Activated naive CD4-positive, alpha-beta T cell treated with anti-CD3 and anti-CD28 coated beads, Interleukin-2, amount 10 ng/mL, durations not matched to agents 7 days and 5 days (primary cell): Measurements from ENCODE around the gene NELL2.
"Not testable (repeated sequence)": the region's sequence is repeated elsewhere in the genome, so short reads cannot be mapped to it uniquely, and the experiment has no call there.

Experiments used
- CTCF ChIA-PET: fragments of 350-600 bp; sonication (Branson Sonifier 250); formaldehyde crosslinking; loops from one replicate; lab custom pipeline; 2021; ENCODE audit warnings: antibody characterized with exemption; lab: Charles Lee
- DNase-seq: peaks from one replicate; pipeline ENCODE4 v3.0.0-alpha.2; 2020
- H3K27ac Mint-ChIP-seq: one replicate; pipeline ENCODE4 v1.8.0; 2021; ENCODE audit warnings: mild to moderate bottlenecking, moderate library complexity, mixed read lengths
- H3K27me3 Mint-ChIP-seq: one replicate; pipeline ENCODE4 v1.8.0; 2021; ENCODE audit warnings: mild to moderate bottlenecking, mixed read lengths
- H3K36me3 Mint-ChIP-seq: one replicate; pipeline ENCODE4 v1.8.0; 2021; ENCODE audit warnings: mixed read lengths
- H3K4me1 Mint-ChIP-seq: one replicate; pipeline ENCODE4 v1.8.0; 2021; ENCODE audit warnings: mixed read lengths
- H3K4me3 Mint-ChIP-seq: one replicate; pipeline ENCODE4 v1.8.0; 2021; ENCODE audit warnings: mild to moderate bottlenecking, moderate library complexity, mixed read lengths
- H3K9me3 Mint-ChIP-seq: one replicate; pipeline ENCODE4 v1.8.0; 2021; ENCODE audit warnings: mixed read lengths

Gene NELL2

GRCh38 chr12:44738051-44738450 is 138.1 kb downstream of the NELL2 start:
- CTCF ChIA-PET, result no interaction called here
- H3K4me3 Mint-ChIP-seq, result no peak overlapping the region
- peaks cover 6% of the 10 kb centered on the region for H3K9me3 Mint-ChIP-seq
- no peaks in the 10 kb centered on the region for H3K27me3 Mint-ChIP-seq
- H3K27ac Mint-ChIP-seq, result no peak overlapping the region
- H3K4me1 Mint-ChIP-seq, result no peaks in the 10 kb centered on the region
- no peak for DNase-seq
- H3K36me3 Mint-ChIP-seq, result peaks cover 10% of the 10 kb centered on the region

GRCh38 chr12:44728566-44728965 is 147.5 kb downstream of the NELL2 start:
- DNase-seq, result no peak
- Mint-ChIP-seq H3K27ac (no peak overlapping the region), H3K36me3 (peaks cover 13% of the 10 kb centered on the region), H3K4me1 (peaks cover 4% of the 10 kb centered on the region), H3K9me3 (peaks cover 18% of the 10 kb centered on the region), H3K4me3 (no peak overlapping the region), H3K27me3 (no peaks in the 10 kb centered on the region)
- CTCF ChIA-PET, result no interaction called here

DNA sequence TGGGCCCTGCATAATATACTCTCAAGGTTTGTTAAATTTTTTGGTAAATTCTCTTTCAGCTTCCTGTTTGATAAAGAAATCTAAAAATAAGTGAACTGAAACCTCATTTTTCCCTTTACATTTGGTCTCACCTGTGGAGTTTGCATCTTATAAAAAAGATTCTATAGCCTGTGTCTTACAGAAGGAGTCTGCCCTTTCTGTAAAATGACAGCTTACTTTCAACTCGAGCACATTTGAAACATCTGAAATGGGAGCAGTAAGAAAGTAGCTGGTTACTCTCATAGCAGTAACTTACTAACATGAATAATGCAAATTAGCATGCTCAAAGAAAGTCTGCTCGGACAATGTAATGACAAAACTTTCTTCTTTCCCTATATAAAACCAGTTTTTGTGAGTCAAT is 155.8 kb downstream of the NELL2 start:
- DNase-seq, result no peak
- Mint-ChIP-seq H3K27ac (no peak overlapping the region), H3K4me3 (no peak overlapping the region), H3K4me1 (peaks cover under 1% of the 10 kb centered on the region), H3K9me3 (peaks cover 3% of the 10 kb centered on the region), H3K27me3 (no peaks in the 10 kb centered on the region), H3K36me3 (no peaks in the 10 kb centered on the region)
- CTCF ChIA-PET, result no interaction called here

GRCh38 chr12:44717612-44718011 is 158.5 kb downstream of the NELL2 start:
- no peak overlapping the region for H3K27ac Mint-ChIP-seq
- H3K27me3 Mint-ChIP-seq, result no peaks in the 10 kb centered on the region

DNA sequence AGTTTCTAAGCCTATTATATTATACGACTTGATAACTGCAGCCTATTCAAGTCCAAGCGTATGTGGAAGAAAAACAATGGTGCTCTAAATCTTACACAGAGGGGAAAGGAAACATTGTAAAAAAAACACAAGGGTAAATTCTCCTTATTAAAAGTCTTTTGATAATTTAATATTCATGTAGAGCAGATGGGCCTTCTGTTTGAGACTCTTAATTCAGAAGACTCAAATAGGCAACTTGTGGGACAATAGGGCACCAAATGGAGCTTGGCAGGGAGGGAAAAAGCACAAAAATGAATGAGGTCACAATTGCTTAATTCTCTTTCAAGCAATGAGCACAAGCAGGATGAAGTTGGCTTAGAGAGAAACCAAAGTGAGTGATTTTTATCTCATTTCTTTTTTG is 159.4 kb downstream of the NELL2 start:
- Mint-ChIP-seq H3K36me3 (no peaks in the 10 kb centered on the region), H3K4me1 (no peaks in the 10 kb centered on the region)

More at GRCh38 chr12:44717612-44718011, 158.5 kb downstream of the NELL2 start:
- CTCF ChIA-PET, result no interaction called here
- H3K9me3 Mint-ChIP-seq, result no peaks in the 10 kb centered on the region
- H3K4me1 Mint-ChIP-seq, result no peaks in the 10 kb centered on the region
- no peak overlapping the region for H3K4me3 Mint-ChIP-seq
- no peaks in the 10 kb centered on the region for H3K36me3 Mint-ChIP-seq
- DNase-seq, result no peak

GRCh38 chr12:44711736-44712135 is 164.4 kb downstream of the NELL2 start:
- no peaks in the 10 kb centered on the region for H3K4me1 Mint-ChIP-seq
- H3K4me3 Mint-ChIP-seq, result no peak overlapping the region
- CTCF ChIA-PET, result no interaction called here
- no peaks in the 10 kb centered on the region for H3K27me3 Mint-ChIP-seq
- DNase-seq, result no peak
- no peak overlapping the region for H3K27ac Mint-ChIP-seq
- no peaks in the 10 kb centered on the region for H3K9me3 Mint-ChIP-seq
- peaks cover 4% of the 10 kb centered on the region for H3K36me3 Mint-ChIP-seq

More for the DNA sequence above, 159.4 kb downstream of the NELL2 start:
- no peaks in the 10 kb centered on the region for H3K9me3 Mint-ChIP-seq
- DNase-seq, result no peak
- CTCF ChIA-PET, result no interaction called here
- no peak overlapping the region for H3K4me3 Mint-ChIP-seq
- no peak overlapping the region for H3K27ac Mint-ChIP-seq
- no peaks in the 10 kb centered on the region for H3K27me3 Mint-ChIP-seq

DNA sequence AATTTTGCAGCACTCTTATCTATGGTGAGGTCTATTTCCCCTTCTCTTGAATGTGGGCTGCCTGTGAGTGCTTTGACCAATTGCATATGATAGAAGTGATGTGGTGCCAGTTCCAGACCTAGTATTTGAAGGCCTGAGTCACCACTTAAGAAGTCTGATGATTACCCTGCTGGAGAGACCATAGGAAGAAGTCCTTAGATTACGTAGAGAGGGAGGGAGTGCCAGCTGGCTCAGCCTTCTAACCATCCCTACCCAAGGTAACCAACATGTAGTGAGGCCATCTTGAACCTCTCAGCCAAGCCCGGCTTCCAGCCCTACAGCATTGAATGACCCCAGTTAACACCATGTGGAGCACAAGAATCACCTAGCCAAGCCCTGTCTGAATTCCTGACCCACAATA is 166.9 kb downstream of the NELL2 start:
- DNase-seq, result no peak
- Mint-ChIP-seq H3K27me3 (no peaks in the 10 kb centered on the region), H3K4me1 (no peaks in the 10 kb centered on the region), H3K27ac (no peak overlapping the region), H3K4me3 (no peak overlapping the region), H3K36me3 (peaks cover 4% of the 10 kb centered on the region), H3K9me3 (no peaks in the 10 kb centered on the region)
- CTCF ChIA-PET, result no interaction called here

DNA sequence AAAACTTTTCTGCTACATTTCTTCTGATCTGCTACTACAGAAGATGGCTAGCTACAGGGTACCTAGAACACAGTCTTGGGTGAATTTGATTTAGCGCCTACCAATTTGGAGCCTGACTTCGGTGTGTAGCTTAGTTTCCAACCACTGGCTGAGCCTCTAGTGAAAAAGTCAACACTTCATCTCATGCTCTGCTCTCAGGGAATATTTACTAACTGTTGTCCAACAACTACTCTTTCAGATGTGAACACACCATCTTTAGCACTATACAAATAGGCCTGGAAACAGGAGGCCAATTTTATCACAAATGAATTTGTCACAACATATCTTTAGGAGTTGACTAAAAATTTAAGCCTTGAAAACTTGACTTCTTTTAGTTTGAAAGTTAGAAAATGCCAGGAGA is 167.9 kb downstream of the NELL2 start:
- Mint-ChIP-seq H3K36me3 (peaks cover 4% of the 10 kb centered on the region), H3K4me3 (no peak overlapping the region)
- CTCF ChIA-PET, result no interaction called here

GRCh38 chr12:44703182-44703910 is 172.8 kb downstream of the NELL2 start:
- CTCF ChIA-PET, result interaction anchor here (0.9 kb wide), 1 partner anchor 10 kb away, joined by 3 read pairs; no protein-coding TSS in a partner anchor
- Mint-ChIP-seq H3K36me3 (peaks cover 12% of the 10 kb centered on the region), H3K4me1 (no peaks in the 10 kb centered on the region), H3K27me3 (no peaks in the 10 kb centered on the region), H3K9me3 (no peaks in the 10 kb centered on the region), H3K4me3 (no peak overlapping the region), H3K27ac (no peak overlapping the region)
- DNase-seq, result no peak

More for the DNA sequence above, 167.9 kb downstream of the NELL2 start:
- no peaks in the 10 kb centered on the region for H3K9me3 Mint-ChIP-seq
- no peak overlapping the region for H3K27ac Mint-ChIP-seq
- no peaks in the 10 kb centered on the region for H3K27me3 Mint-ChIP-seq
- no peaks in the 10 kb centered on the region for H3K4me1 Mint-ChIP-seq
- no peak for DNase-seq

GRCh38 chr12:44697511-44697910 is 178.6 kb downstream of the NELL2 start:
- Mint-ChIP-seq H3K9me3 (no peaks in the 10 kb centered on the region), H3K36me3 (peaks cover 13% of the 10 kb centered on the region), H3K4me1 (no peaks in the 10 kb centered on the region), H3K27me3 (no peaks in the 10 kb centered on the region), H3K4me3 (no peak overlapping the region), H3K27ac (no peak overlapping the region)
- CTCF ChIA-PET, result no interaction called here
- no peak for DNase-seq

DNA sequence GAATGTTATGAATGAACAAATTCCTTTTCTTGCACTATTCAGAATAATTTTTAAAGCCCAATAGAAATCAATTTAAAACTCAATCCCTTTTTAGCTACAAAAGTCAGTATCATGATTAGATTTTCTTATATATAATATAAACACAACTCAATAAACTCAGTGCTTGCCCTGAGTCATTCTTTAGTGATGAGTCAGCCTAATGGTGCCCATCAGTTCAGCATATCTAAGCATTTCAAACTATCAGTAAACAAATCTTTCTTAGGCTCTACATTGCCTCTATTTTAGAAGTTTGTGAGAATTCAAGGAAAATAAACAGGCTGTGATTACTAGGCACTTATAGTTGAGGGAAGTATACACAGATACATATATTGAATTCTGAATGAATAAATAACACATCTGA is 179.6 kb downstream of the NELL2 start:
- no peaks in the 10 kb centered on the region for H3K4me1 Mint-ChIP-seq
- H3K4me3 Mint-ChIP-seq, result no peak overlapping the region
- no peaks in the 10 kb centered on the region for H3K9me3 Mint-ChIP-seq
- H3K27ac Mint-ChIP-seq, result no peak overlapping the region
- H3K36me3 Mint-ChIP-seq, result peaks cover 9% of the 10 kb centered on the region
- CTCF ChIA-PET, result no interaction called here
- H3K27me3 Mint-ChIP-seq, result no peaks in the 10 kb centered on the region
- DNase-seq, result no peak

DNA sequence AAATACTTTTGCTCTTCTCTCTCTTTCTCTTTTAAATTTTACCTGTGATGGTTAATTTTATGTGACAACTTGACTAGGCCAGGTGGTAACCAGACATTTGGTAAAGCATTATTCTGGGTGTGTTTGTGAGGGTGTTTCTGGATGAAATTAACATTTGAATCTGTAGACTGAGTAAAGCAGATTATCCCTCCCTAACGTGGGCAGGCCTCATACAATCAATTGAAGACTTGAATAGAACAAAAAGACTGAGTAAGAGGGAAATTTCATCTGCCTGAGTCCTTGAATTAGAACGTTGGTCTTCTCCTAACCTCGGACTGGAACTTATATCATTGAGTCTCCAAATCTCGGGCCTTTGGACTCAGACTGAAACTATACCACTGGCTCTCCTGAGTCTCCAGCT is 182.1 kb downstream of the NELL2 start:
- Mint-ChIP-seq H3K27me3 (no peaks in the 10 kb centered on the region), H3K4me3 (no peak overlapping the region), H3K36me3 (peaks cover 9% of the 10 kb centered on the region), H3K9me3 (no peaks in the 10 kb centered on the region), H3K4me1 (no peaks in the 10 kb centered on the region), H3K27ac (no peak overlapping the region)
- CTCF ChIA-PET, result no interaction called here
- no peak for DNase-seq

- CTCF ChIA-PET, result no interaction called here
- H3K27ac Mint-ChIP-seq, result no peak overlapping the region
- DNase-seq, result no peak
- H3K4me3 Mint-ChIP-seq, result no peak overlapping the region
- no peaks in the 10 kb centered on the region for H3K27me3 Mint-ChIP-seq
- H3K36me3 Mint-ChIP-seq, result peaks cover 15% of the 10 kb centered on the region
- H3K9me3 Mint-ChIP-seq, result peaks cover 7% of the 10 kb centered on the region
- no peaks in the 10 kb centered on the region for H3K4me1 Mint-ChIP-seq
Measured at GRCh38 chr12:44689587-44689986, 186.5 kb downstream of the NELL2 start.

- H3K4me1 Mint-ChIP-seq, H3K4me3 Mint-ChIP-seq, H3K9me3 Mint-ChIP-seq, H3K27ac Mint-ChIP-seq, CTCF ChIA-PET, H3K27me3 Mint-ChIP-seq, DNase-seq: not testable (repeated sequence)
- H3K36me3 Mint-ChIP-seq, result peaks cover 15% of the 10 kb centered on the region
Measured at GRCh38 chr12:44686821-44687432, 189.2 kb downstream of the NELL2 start.

GRCh38 chr12:44677724-44678123 is 198.4 kb downstream of the NELL2 start:
- no peak overlapping the region for H3K27ac Mint-ChIP-seq
- H3K36me3 Mint-ChIP-seq, result no peaks in the 10 kb centered on the region
- peaks cover 2% of the 10 kb centered on the region for H3K9me3 Mint-ChIP-seq
- DNase-seq, result no peak
- CTCF ChIA-PET, result no interaction called here
- H3K4me3 Mint-ChIP-seq, result no peak overlapping the region
- no peaks in the 10 kb centered on the region for H3K27me3 Mint-ChIP-seq
- H3K4me1 Mint-ChIP-seq, result no peaks in the 10 kb centered on the region
